Activated CD8-positive, alpha-beta T cell treated with anti-CD3 and anti-CD28 coated beads for 36 hours (primary cell): ENCODE measurements around the gene BNC2. TPM values are rescaled to one million over a fixed set of nuclear protein-coding genes. Genes with fewer than 3 reads are reported as not detected.
"Not testable (repeated sequence)": the region's sequence is repeated elsewhere in the genome, so short reads cannot be mapped to it uniquely, and the experiment has no call there.

Source experiments
- ATAC-seq: fragments of 200-7000 bp; cut with Tn5 transposase; one replicate; pipeline ENCODE4 v1.10.0; 2021; ENCODE audit warnings: mild to moderate bottlenecking, moderate library complexity
- CTCF ChIA-PET: fragments of 350-600 bp; sonication (Branson Sonifier 250); formaldehyde crosslinking; loops from one replicate; lab custom pipeline; 2021; ENCODE audit warnings: antibody characterized with exemption; lab: Charles Lee
- POLR2A ChIA-PET: fragments of 350-600 bp; sonication (Branson Sonifier 250); formaldehyde crosslinking; loops from one replicate; lab custom pipeline; 2021; ENCODE audit warnings: antibody characterized with exemption; lab: Charles Lee
- DNase-seq: peaks from one replicate; pipeline ENCODE4 v3.0.0-alpha.2; 2020
- H3K27ac Mint-ChIP-seq: one replicate; pipeline ENCODE4 v1.8.0; 2021; ENCODE audit warnings: mild to moderate bottlenecking, mixed read lengths
- H3K27me3 Mint-ChIP-seq: one replicate; pipeline ENCODE4 v1.8.0; 2021; ENCODE audit warnings: mixed read lengths
- H3K36me3 Mint-ChIP-seq: one replicate; pipeline ENCODE4 v1.8.0; 2021; ENCODE audit warnings: low read depth, mixed read lengths
- H3K4me1 Mint-ChIP-seq: one replicate; pipeline ENCODE4 v1.8.0; 2021; ENCODE audit warnings: low read depth, mixed read lengths
- H3K4me3 Mint-ChIP-seq: one replicate; pipeline ENCODE4 v1.8.0; 2021; ENCODE audit warnings: mild to moderate bottlenecking, moderate library complexity, mixed read lengths
- H3K9me3 Mint-ChIP-seq: one replicate; pipeline ENCODE4 v1.8.0; 2021; ENCODE audit warnings: mixed read lengths
- CTCF ChIP-seq: fragments of 200-600 bp; IDR thresholded peaks from one replicate; pipeline ENCODE4 v1.8.0; 2022; ENCODE audit warnings: antibody characterized with exemption, mild to moderate bottlenecking
- intact Hi-C: fragments of 100-400 bp; cut with micrococcal nuclease; formaldehyde crosslinking; loops from one replicate; pipeline ENCODE4 v1.10.0; 2022
- total RNA-seq, 2 experiments: library from RNA; stranded (reverse); gene quantifications; one replicate each; pipeline ENCODE4 v1.2.3, GENCODE V29; 2021

Gene BNC2
- total RNA-seq, 2 experiments from 2014 or later = not detected

DNA sequence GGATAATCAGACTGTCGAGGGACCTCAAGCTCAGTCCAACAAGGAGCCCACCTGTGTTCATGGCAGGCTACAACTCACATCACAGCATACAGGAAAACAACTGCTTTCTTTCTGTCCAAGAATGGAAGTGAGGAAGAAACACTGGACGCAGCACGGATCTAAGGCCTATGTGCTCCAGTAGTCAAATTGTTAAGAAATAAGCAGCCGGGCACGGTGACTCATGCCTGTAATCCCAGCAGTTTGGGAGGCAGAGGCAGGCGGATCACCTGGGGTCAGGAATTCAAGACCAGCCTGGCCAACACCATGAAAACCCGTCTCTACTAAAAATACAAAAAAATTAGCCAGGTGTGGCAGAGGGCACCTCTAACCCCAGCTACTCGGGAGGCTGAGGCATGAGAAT, 427.8 kb downstream of the BNC2 start:
- DNase-seq (no peak), ATAC-seq (no peak)
- ChIA-PET CTCF (no interaction called here), POLR2A (no interaction called here)
- Mint-ChIP-seq H3K4me1 (no peaks in the 10 kb centered on the region), H3K36me3 (no peaks in the 10 kb centered on the region), H3K27ac (no peak overlapping the region), H3K4me3 (no peak overlapping the region), H3K27me3 (peaks cover 2% of the 10 kb centered on the region), H3K9me3 (no peaks in the 10 kb centered on the region)
- TF ChIP-seq CTCF = no peak
- intact Hi-C loops = no loop called here

DNA sequence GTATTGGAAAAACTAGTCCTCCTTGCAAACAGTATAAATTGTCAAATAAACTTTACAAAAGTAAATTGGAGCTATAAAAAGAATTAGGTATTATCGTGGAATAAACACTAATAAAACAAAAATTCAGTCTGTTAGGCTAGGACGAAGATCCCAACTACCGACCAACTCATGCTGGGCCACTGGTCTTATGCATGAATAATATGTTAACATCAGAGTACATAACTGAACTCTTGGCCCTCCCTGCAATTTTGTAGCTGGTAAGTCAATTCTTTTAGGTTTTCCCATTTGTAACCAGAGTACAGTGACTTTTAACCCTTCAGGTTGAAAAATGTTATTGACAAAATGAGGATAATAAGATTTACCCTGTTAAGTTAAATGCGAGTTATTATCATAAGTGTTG, 428.7 kb downstream of the BNC2 start:
- Mint-ChIP-seq H3K27me3 (peaks cover 2% of the 10 kb centered on the region), H3K9me3 (no peaks in the 10 kb centered on the region), H3K27ac (no peak overlapping the region), H3K4me1 (no peaks in the 10 kb centered on the region), H3K4me3 (no peak overlapping the region), H3K36me3 (no peaks in the 10 kb centered on the region)
- intact Hi-C loops = no loop called here
- DNase-seq (no peak), ATAC-seq (no peak)
- ChIA-PET POLR2A (no interaction called here), CTCF (no interaction called here)
- no peak for TF ChIP-seq CTCF

- H3K36me3 Mint-ChIP-seq, H3K4me1 Mint-ChIP-seq, H3K9me3 Mint-ChIP-seq, CTCF ChIA-PET, DNase-seq, H3K27me3 Mint-ChIP-seq, H3K27ac Mint-ChIP-seq, H3K4me3 Mint-ChIP-seq, intact Hi-C loops, POLR2A ChIA-PET, ATAC-seq: not testable (repeated sequence)
These were observed 431.6 kb downstream of the BNC2 start for GRCh38 chr9:16438831-16439230.

GRCh38 chr9:16436545-16436944, 433.9 kb downstream of the BNC2 start:
- POLR2A ChIA-PET = no interaction called here

GRCh38 chr9:16434526-16434925, 435.9 kb downstream of the BNC2 start:
- H3K27ac Mint-ChIP-seq = no peak overlapping the region
- no peak for TF ChIP-seq CTCF
- ATAC-seq (no peak), DNase-seq (no peak)
- POLR2A ChIA-PET = no interaction called here
- H3K9me3 Mint-ChIP-seq = no peaks in the 10 kb centered on the region
- CTCF ChIA-PET = no interaction called here
- H3K27me3 Mint-ChIP-seq = no peaks in the 10 kb centered on the region
- H3K36me3 Mint-ChIP-seq = no peaks in the 10 kb centered on the region
- intact Hi-C loops = no loop called here
- H3K4me1 Mint-ChIP-seq = no peaks in the 10 kb centered on the region
- no peak overlapping the region for H3K4me3 Mint-ChIP-seq

More at GRCh38 chr9:16436545-16436944, 433.9 kb downstream of the BNC2 start:
- Mint-ChIP-seq H3K4me3 (no peak overlapping the region), H3K36me3 (no peaks in the 10 kb centered on the region), H3K27me3 (peaks cover 2% of the 10 kb centered on the region), H3K27ac (no peak overlapping the region), H3K9me3 (no peaks in the 10 kb centered on the region), H3K4me1 (no peaks in the 10 kb centered on the region)
- no peak for DNase-seq
- TF ChIP-seq CTCF = no peak
- CTCF ChIA-PET = no interaction called here
- no peak for ATAC-seq
- intact Hi-C loops = no loop called here

GRCh38 chr9:16433494-16433893, 437.0 kb downstream of the BNC2 start:
- no peaks in the 10 kb centered on the region for H3K27me3 Mint-ChIP-seq
- H3K27ac Mint-ChIP-seq = no peak overlapping the region
- no peak overlapping the region for H3K4me3 Mint-ChIP-seq
- H3K4me1 Mint-ChIP-seq = no peaks in the 10 kb centered on the region
- no peaks in the 10 kb centered on the region for H3K36me3 Mint-ChIP-seq
- ChIA-PET CTCF (no interaction called here), POLR2A (no interaction called here)
- no peak for TF ChIP-seq CTCF
- intact Hi-C loops = no loop called here
- H3K9me3 Mint-ChIP-seq = no peaks in the 10 kb centered on the region
- no peak for DNase-seq
- no peak for ATAC-seq
